ENCODE measurements around the gene TRMT10A.

- no peak for TF ChIP-seq ZBTB7A (IDR thresholded peaks at IDR 0.05; ENCODE audit: low read depth)
- TF ChIP-seq TAF1 (IDR thresholded peaks at IDR 0.05; ENCODE audit: low read depth): no peak
- no peak for TF ChIP-seq REST (IDR thresholded peaks at IDR 0.05; ENCODE audit: low read depth)
- no peak for TF ChIP-seq CEBPB (IDR thresholded peaks at IDR 0.05)
- no peak for TF ChIP-seq TCF12 (IDR thresholded peaks at IDR 0.05; ENCODE audit: low read depth)
- no peak for TF ChIP-seq EP300 (IDR thresholded peaks at IDR 0.05; ENCODE audit: borderline replicate concordance)
- TF ChIP-seq YY1 (IDR thresholded peaks at IDR 0.05; ENCODE audit: low read depth): no peak
- no peak for TF ChIP-seq USF1 (IDR thresholded peaks at IDR 0.05)
- TF ChIP-seq RAD21 (IDR thresholded peaks at IDR 0.05; ENCODE audit: low read depth): no peak
- no peak for TF ChIP-seq MAX (IDR thresholded peaks at IDR 0.05)
- TF ChIP-seq EGR1 (IDR thresholded peaks at IDR 0.05): no peak
- TF ChIP-seq FOXM1 (IDR thresholded peaks at IDR 0.05; ENCODE audit: borderline replicate concordance, low read depth): no peak
- no peak for TF ChIP-seq NFIC (IDR thresholded peaks at IDR 0.05)
These were observed 34.6 kb downstream of the TRMT10A start for GRCh38 chr4:99529228-99529627.
